HG03103 (cell line): ENCODE data around the gene IMPDH2.
"Not testable (repeated sequence)": the region's sequence is repeated elsewhere in the genome, so short reads cannot be mapped to it uniquely, and the experiment has no call there.

Experiments
- ATAC-seq: cut with Tn5 transposase; IDR thresholded peaks from one replicate; pipeline ENCODE4 v1.9.1; 2021; ENCODE audit warnings: low read depth; ENCODE audit not compliant: unreplicated experiment

The IMPDH2 gene

DNA sequence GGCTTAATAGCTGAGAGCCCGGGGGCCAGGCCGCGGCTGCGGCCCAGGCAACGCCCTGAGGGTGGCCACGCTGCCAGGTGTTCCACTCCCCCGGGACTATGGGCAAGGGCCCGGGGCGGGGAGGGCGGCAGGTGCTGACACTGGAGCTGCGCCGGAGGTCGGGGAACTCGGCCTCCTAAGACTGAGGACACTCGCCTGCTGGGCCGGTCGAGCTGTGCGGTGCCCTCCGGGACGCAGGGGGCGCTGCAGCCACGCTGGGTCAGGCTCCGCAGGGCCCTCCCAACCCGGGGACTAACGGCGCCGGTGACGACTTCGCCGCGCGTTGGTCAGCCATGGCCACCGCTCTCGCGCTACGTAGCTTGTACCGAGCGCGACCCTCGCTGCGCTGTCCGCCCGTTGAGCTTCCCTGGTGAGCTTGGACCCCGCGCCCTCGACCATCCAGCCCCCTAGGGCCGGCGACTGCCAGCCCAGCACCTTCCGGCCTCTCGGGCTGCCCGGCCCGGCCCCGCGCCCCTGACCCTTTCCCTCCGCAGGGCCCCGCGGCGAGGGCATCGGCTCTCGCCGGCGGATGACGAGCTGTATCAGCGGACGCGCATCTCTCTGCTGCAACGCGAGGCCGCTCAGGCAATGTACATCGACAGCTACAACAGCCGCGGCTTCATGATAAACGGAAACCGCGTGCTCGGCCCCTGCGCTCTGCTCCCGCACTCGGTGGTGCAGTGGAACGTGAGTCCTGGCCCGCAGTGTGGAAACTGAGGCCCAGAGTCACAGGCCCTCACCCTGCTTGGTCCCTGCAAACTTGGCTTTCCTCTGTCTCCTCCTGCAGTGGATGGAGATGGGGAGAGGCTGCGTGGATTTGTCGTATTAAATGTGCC, 7.1 kb downstream of the IMPDH2 start, which contains the start of gene NDUFAF3:
Gene NDUFAF3, plus strand, starts transcription at position 309 of the 875 bp plus-strand sequence. Its CDS starts 24 bp downstream, at position 333.
- peak; percentile 43 for ATAC-seq

DNA sequence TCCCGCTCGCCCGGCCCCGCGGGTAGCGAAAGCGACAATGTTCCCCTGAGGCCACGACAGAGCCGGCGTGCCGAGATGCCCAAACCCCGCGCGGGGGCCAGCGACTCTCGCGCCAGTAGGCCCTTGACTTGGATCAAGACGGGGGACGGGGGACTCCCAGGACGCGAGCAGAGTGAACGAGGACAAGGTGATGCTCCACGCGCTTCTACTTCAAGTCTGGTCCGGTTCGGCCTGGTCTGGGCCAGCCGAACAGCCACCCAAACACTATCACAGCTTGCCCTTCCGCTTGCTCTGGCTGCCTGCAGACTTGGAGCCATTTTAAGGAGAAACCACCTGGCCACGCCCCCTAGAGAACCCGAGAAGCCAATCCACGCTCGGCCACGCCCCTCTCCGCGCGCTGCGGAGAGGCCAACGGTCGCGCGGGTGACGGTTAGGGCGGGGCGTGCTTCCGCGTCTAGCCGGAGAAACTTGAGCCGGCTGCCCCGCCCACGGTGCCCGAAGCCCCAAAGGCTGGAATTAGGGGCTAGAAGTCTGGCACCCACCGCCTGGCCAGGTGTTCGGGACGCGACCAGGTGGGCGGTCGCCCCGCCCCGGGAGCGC, 7.9 kb downstream of the IMPDH2 start:
- peak; percentile 36 for ATAC-seq

DNA sequence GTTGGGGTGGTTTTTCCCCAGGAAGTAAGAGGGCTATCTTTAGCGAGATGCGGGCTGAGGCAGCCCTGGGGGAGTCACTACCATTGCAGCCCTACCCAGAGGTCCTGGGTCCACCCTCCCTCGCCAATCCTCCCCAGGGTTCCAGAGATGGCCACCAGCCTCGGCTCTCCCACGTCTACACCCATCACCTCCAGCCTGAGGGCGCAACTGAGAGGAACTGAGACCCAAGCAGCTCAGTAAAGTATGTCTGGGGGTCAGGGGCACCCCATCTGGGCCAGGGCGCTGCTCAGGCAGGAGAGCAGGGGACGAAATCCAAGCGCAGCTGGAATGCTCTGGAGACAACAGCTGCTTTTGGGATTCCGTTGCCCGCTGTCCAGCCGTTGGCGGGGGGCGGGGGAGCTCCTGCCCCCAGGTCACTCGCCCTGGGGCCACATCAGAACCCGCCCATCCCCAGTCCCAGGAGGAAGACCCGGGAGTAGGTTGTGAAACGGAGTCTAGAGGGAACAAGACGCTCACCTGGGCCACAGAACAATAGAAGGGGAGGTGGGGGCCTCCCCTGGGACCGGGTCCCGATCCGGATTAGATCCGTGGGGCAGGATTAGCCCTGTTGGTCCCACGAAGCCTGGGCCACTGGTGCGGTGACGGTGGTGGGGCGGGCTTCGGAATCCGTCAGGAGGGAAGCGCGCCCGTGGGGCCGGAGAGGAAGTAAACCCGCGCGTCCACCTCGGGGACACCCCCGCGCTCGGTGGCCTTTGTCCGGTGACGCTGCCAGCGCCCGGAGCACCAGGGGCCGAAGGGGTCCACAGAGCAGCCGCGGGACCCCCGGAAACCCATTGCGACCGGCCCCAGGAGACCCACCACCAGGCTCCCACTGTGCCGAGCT, 8.6 kb downstream of the IMPDH2 start:
- no peak for ATAC-seq

DNA sequence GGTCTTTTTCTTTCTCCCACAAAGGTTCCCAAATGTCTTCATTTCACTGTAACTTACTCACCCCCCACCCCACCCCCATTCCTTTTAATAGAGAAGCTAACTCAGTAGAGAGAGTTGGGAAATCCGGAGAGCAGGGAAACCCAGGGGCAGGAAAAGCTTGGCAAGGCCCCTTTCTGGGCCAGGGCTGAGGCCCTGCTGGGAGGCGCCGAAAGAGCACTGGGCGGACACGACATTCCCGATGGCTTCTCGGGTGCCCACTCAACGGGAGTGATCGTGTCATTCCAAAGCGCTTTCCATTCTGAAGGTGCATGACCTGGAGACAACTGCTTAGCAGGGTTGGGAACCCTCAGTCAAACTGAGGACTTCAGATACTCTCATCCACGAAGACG, 9.3 kb downstream of the IMPDH2 start:
- no peak for ATAC-seq

DNA sequence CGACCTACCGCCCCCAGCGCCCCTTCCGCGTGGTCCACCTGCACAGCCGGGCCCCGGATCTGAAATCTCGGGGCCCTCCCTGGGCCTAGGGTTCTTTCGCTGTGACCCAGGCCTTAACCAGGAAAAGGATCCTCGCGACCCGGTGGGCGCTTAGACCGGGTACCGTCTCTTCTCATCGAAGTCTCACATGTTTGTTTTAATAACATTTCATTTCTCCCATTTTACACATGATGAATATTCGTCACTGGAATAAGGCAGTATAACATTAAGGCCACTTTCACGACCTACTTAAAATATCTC, 10.5 kb downstream of the IMPDH2 start:
- no peak for ATAC-seq

DNA sequence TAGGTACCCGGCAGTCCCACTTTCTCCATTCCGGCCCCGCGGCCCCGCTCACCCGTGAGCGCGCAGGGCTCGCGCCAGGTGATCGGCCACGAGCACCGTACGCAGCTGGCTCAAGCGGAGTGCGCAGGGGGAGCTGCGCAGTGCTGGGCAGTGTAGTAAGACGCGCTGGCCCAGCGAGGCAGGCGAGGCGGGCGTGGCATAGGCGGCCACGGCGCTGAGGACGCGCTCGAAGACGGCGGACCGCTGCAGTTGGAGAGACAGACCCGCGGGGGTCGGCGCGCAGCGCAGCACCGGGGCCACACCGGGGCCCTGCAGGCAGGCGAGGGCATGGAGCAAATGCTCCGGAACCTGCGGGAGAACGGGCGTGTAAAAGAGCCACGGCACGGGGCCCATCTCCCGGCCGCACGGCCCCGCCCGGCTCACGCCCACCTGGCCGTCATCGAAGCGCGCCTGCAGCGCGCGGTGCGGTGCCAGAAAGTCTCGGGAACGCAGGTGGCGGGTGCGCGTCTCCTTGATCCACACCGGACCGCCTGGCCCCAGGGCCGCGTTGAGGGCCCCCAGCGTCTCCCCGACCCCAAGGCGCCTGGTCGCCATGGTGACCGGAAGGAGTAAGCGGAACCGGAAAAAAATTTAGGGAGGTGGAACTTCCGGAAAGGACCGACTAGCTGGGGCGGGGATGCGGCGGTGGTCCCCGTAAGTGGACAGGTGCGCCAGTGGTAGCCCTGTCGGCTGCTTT, 11.1 kb downstream of the IMPDH2 start, which contains the start of gene DALRD3:
Gene DALRD3, minus strand, starts transcription at position 610 of the 736 bp plus-strand sequence. Its CDS starts 16 bp downstream, at position 594.
- no peak for ATAC-seq

DNA sequence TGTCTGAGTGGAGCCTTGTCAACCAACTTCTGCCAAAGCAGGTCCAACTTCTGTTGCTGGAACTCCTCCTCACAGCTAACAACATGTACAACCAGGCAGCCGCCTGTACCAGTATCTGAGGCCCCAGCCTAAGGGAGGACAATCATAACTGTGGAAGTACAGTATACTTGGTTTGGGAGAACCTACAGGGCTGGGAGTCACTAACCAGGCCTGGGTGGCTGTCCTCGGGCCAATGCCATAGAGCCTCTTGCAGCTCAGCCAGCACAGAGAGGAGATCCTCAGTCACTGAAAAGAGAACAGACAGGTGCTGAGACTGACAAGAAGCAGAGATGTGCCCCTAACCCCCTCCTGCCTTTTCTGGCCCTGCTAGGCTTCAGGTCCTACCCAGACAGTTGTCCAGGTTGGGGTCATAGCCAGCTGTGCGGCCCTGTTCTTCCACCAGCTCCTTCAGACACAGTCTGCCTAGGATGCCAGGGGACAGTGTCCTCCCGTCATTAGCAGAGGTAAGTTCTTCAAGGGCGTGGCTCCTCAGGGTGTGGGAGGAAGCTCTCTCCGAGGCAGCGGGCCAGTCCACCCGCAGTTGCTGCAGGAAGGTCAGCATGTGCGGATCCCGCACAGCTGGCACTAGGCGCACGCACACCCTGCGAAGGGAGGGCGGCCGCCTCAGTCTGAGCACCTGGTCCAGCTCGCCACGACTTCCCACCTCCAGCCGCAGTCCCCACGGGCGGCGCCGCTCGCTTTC, 11.8 kb downstream of the IMPDH2 start:
- ATAC-seq, result no peak

DNA sequence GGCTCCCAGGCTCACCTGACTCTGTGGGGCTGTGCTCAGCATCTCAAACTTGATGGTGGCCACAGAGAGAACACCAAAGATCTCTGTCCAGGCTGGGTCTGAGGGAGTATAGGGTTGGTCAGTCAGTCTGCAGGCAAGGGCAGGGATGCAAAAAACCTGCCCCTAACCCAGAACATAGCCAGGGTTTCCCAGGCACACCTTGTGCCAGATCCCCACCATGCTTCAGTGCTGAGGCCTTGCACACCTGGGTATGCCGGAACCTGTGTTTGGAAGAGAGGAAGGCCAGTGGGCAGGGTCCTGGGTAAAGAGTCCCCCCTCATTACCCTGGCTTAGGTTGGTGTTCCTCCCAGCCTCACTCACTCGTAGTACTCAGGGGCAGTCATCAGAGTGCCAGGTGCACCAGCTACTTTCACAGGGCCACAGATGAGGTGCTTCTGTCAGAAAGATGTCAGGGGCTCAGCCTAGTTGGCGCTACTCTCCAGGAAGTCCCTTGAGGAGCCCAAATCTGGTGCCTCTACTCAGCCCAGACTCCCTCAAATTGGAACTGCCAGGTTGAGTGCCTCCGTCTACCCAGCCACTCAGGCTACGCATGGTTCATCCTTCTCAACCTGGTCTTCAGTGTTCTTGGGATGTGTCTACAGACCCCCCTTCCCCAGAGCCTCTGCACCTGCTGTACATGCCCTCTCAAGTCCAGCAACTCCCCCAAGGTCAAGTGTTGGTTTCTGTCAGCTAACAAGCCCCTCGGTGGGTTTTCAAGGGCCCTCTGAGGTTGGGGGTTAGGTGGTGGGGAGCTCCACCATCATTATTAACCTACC, 12.6 kb downstream of the IMPDH2 start:
- no peak for ATAC-seq

DNA sequence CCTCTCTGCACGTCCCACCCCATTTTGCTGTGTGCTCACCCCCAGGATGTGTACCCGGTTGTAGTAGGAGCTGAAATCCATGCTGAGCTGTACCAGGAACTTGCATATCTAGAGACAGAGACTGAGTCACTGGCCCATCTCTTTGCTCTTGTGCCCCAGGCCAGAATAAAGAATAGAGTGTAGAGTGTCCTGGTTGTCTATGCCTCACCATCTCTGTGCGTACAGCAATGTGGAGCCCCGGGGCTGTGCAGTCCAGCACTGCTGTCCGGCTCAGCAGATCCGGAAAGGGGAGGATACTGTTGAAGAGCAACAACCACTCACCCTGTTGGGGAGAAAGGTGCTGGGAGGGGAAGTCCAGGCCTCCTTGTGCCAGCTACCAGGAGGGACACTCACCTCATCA, 13.4 kb downstream of the IMPDH2 start:
- ATAC-seq, result no peak

DNA sequence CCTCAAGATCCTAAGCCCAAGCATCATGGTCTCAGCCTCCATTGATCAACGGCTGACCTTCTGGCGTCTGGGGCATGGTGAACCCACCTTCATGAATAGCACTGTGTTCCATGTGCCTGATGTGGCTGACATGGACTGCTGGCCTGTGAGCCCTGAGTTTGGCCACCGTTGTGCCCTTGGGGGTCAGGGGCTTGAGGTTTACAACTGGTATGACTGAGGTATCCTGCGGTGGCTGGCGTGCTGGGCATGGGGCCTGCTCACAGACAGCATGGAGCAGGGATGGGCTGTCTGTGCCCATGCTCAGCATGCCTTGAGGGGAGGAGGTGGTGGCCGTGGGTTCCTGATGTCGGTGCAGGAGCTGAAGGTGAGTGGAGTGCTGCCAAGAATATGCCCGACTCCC, 14.1 kb downstream of the IMPDH2 start:
- no peak for ATAC-seq

DNA sequence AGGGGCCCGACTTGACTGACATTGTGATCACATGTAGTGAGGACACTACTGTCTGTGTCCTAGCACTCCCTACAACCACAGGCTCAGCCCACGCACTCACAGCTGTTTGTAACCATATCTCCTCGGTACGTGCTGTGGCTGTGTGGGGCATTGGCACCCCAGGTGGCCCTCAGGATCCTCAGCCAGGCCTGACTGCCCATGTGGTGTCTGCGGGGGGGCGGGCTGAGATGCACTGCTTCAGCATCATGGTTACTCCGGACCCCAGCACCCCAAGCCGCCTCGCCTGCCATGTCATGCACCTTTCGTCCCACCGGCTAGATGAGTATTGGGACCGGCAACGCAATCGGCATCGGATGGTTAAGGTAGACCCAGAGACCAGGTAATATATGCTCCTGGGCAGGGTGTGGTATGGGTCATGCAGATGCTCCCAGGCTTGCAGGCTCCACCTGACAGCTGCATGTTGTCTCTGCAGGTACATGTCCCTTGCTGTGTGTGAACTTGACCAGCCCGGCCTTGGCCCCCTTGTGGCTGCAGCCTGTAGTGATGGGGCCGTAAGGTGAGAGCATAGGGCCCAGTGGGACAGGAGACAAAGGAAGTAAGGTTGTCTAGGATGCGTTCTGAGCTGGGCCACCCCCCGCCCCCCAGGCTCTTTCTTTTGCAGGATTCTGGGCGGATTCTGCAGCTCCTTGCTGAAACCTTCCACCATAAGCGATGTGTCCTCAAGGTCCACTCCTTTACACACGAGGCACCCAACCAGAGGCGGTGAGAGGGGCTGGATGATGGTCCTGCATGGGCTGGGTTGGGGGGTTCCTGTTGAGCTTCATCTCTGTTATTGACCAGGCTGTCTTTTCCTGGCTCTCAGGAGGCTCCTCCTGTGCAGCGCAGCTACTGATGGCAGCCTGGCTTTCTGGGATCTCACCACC, 15.2 kb downstream of the IMPDH2 start:
- no peak for ATAC-seq

DNA sequence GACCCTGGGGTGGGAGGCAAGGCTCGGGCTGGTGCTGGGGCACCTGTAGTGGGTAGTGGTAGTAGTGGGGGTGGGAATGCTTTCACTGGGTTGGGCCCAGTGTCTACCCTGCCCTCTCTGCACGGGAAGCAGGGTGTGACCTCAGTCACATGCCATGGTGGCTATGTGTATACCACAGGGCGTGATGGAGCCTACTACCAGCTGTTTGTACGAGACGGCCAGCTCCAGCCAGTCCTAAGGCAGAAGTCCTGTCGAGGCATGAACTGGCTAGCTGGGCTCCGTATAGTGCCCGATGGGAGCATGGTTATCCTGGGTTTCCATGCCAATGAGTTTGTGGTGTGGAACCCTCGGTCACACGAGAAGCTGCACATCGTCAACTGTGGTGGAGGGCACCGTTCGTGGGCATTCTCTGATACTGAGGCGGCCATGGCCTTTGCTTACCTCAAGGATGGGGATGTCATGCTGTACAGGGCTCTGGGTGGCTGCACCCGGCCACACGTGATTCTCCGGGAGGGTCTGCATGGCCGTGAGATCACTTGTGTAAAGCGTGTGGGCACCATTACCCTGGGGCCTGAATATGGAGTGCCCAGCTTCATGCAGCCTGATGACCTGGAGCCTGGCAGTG, 16.0 kb downstream of the IMPDH2 start:
- ATAC-seq, result no peak

DNA sequence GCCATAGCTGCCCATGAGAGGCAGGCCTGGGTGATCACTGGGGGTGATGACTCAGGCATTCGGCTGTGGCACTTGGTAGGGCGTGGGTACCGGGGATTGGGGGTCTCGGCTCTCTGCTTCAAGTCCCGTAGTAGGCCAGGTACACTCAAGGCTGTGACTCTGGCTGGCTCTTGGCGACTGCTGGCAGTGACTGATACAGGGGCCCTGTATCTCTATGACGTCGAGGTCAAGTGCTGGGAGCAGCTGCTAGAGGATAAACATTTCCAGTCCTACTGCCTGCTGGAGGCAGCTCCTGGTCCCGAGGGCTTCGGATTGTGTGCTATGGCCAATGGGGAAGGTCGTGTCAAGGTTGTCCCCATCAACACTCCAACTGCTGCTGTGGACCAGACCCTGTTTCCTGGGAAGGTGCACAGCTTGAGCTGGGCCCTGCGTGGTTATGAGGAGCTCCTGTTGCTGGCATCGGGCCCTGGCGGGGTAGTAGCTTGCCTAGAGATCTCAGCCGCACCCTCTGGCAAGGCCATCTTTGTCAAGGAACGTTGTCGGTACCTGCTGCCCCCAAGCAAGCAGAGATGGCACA, 16.7 kb downstream of the IMPDH2 start:
- ATAC-seq, result no peak

DNA sequence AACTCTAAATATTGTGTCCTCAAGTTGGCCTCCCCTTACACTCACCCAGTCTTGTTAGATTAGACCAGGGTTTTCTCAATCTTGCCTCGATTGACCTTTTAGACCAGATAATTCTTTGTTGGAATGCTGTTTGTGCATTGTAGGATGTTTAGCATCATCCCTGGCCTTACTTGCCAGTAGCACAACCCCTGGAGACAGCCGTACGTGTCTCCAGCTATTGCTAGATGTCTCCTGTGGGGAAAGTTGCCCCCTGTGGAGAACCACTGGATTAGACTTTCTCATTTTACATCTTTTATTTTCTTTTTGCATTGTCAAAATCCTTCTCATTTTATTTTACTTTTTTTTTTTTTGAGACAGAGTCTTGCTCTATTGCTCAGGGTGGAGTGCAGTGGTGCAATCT, 19.8 kb downstream of the IMPDH2 start:
- ATAC-seq, result no peak

DNA sequence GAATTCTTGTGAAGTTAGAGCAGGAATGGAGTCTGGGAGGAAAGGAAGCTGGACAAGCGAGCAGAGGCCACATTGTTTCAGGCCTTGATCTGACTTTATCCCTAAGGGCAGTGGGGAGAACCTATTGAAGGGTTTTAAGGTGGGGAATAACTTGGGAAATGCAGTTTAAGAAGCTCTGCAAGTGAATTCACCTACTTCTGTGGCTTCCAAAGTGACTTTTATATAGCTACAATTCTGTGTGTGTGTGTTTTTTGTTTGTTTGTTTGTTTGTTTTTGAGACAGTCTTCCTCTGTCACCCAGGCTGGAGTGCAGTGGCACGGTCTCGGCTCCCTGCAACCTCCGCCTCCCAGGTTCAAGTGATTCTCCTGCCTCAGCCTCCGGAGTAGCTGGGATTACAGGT, 20.6 kb downstream of the IMPDH2 start:
- ATAC-seq, result not testable (repeated sequence)

DNA sequence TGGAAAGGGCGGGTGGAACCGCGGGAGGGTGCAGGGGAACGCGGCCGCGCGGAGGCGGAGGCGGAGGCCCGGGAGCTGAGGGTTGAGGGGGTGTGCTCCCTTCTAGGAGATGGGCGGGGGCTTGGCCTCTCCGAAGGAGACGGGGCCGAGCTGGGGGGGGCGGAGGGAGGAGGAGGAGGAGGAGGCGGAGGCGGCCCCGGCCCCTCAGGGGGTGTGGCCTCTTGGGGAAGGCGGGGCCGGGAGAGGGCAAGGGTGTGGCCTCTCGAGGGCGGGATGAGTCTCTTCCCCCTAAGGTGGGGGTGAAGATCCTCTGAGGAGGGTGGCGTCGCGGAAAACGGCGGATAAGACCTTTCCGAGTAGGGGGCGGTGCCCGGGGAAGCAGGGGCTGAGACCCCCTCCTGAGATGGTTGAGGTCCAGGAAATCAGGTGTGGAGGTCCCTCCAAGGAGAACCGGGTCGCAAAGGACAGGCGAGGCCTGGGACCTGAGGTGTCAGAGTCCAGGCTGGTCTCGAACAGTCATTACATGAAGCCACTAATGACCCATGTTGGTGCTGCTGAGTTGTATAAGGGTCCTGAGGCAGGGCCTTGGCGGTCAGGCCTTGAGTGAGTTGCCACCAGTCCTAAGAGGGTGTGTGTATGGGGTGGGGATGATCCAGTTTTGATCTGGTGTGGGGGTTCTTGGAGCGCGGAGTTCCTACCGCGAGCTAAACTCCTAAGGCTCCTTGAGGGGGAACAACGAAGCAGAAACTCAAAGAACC, 21.2 kb downstream of the IMPDH2 start:
- ATAC-seq, result peak; percentile 36
